HG03378 (cell line): ENCODE results near the gene LCN2.
"Not testable (repeated sequence)": the region's sequence is repeated elsewhere in the genome, so short reads cannot be mapped to it uniquely, and the experiment has no call there.

Experiments used
- ATAC-seq: cut with Tn5 transposase; IDR thresholded peaks from one replicate; pipeline ENCODE4 v1.9.1; 2021; ENCODE audit warnings: mild to moderate bottlenecking, moderate library complexity; ENCODE audit not compliant: unreplicated experiment

Gene LCN2

GRCh38 chr9:128164307-128164885 lies 15.1 kb downstream of the LCN2 start:
- ATAC-seq: no peak

GRCh38 chr9:128166169-128166568 lies 16.9 kb downstream of the LCN2 start:
- no peak for ATAC-seq

GRCh38 chr9:128167209-128167608 lies 18.0 kb downstream of the LCN2 start:
- ATAC-seq: no peak

GRCh38 chr9:128168731-128169308 lies 19.6 kb downstream of the LCN2 start:
- no peak for ATAC-seq

GRCh38 chr9:128169492-128169891 lies 20.2 kb downstream of the LCN2 start:
- ATAC-seq: no peak

GRCh38 chr9:128169925-128170324 lies 20.7 kb downstream of the LCN2 start:
- ATAC-seq: no peak

GRCh38 chr9:128174062-128174461 lies 24.8 kb downstream of the LCN2 start:
- no peak for ATAC-seq

GRCh38 chr9:128175102-128175563 lies 25.9 kb downstream of the LCN2 start:
- ATAC-seq: no peak

GRCh38 chr9:128175726-128176125 lies 26.5 kb downstream of the LCN2 start:
- no peak for ATAC-seq

GRCh38 chr9:128178806-128179431 lies 29.7 kb downstream of the LCN2 start:
- no peak for ATAC-seq

GRCh38 chr9:128180001-128180400 lies 30.7 kb downstream of the LCN2 start:
- no peak for ATAC-seq

GRCh38 chr9:128180447-128180846 lies 31.2 kb downstream of the LCN2 start:
- no peak for ATAC-seq

- not testable (repeated sequence) for ATAC-seq
Observed at GRCh38 chr9:128181480-128181879, 32.2 kb downstream of the LCN2 start.

GRCh38 chr9:128182893-128183588 lies 33.8 kb downstream of the LCN2 start:
- no peak for ATAC-seq

GRCh38 chr9:128185979-128186965 lies 37.0 kb downstream of the LCN2 start:
- ATAC-seq: no peak

- no peak for ATAC-seq
Observed at GRCh38 chr9:128187361-128187760, 38.1 kb downstream of the LCN2 start.

- no peak for ATAC-seq
Observed at GRCh38 chr9:128188209-128188608, 39.0 kb downstream of the LCN2 start.

- no peak for ATAC-seq
Observed at GRCh38 chr9:128190013-128190412, 40.8 kb downstream of the LCN2 start.

GRCh38 chr9:128190516-128191405 lies 41.5 kb downstream of the LCN2 start:
- ATAC-seq: no peak
